PC-9 (cell line): ENCODE results near the gene GPBP1. TPM values are rescaled to one million over a fixed set of nuclear protein-coding genes. Genes with fewer than 3 reads are reported as not detected.

Source experiments
- BruUV-seq: library from RNA; stranded (reverse); fragments of 400-500 nt; replicated peaks from 2 replicates; lab custom pipeline; 2021; lab: Mats Ljungman, UMichigan
- CTCF ChIA-PET: fragments of 300-600 bp; sonication (Branson Sonifier 250); formaldehyde crosslinking; loops from one replicate; lab custom pipeline; 2022; ENCODE audit warnings: antibody characterized with exemption; lab: Charles Lee
- POLR2A ChIA-PET: fragments of 300-600 bp; sonication (Branson Sonifier 250); formaldehyde crosslinking; loops from one replicate; lab custom pipeline; 2022; ENCODE audit warnings: antibody characterized with exemption; ENCODE audit not compliant: unreplicated experiment; lab: Charles Lee
- DNase-seq, 2 experiments: peaks; one replicate each; pipeline versions ENCODE4 v3.0.0 to v3.0.0-alpha.2; 2015 to 2022; ENCODE audit warnings: mixed read lengths in 1 of 2
- H2AFZ ChIP-seq: fragments of 200-600 bp; sonication (generic); 2 replicates; pipeline ENCODE4 v1.8.1; 2017; ENCODE audit warnings: antibody characterized with exemption
- H3F3A ChIP-seq: fragments of 200-600 bp; sonication (generic); 2 replicates; pipeline ENCODE4 v1.8.1; 2017; ENCODE audit warnings: antibody characterized with exemption, mild to moderate bottlenecking, low read depth; ENCODE audit not compliant: insufficient read depth
- H3K27ac ChIP-seq: fragments of 200-600 bp; sonication (generic); 2 replicates; pipeline ENCODE4 v1.6.1; 2016; ENCODE audit warnings: mixed run types
- H3K27me3 ChIP-seq: fragments of 200-600 bp; sonication (generic); 2 replicates; pipeline ENCODE4 v1.6.1; 2016; ENCODE audit warnings: low read depth, mixed run types; ENCODE audit not compliant: insufficient read depth
- H3K36me3 ChIP-seq: fragments of 200-600 bp; sonication (generic); 2 replicates; pipeline ENCODE4 v1.6.1; 2016; ENCODE audit warnings: low read depth, mixed run types
- H3K4me1 ChIP-seq: fragments of 200-600 bp; sonication (generic); replicated peaks from 2 replicates; pipeline ENCODE4 v1.6.1; 2016; ENCODE audit warnings: mixed run types; ENCODE audit not compliant: insufficient read depth
- H3K4me2 ChIP-seq: fragments of 200-600 bp; sonication (generic); 2 replicates; pipeline ENCODE4 v1.6.1; 2017; ENCODE audit warnings: mixed run types
- H3K4me3 ChIP-seq: fragments of 200-600 bp; sonication (generic); 2 replicates; pipeline ENCODE4 v1.6.1; 2016; ENCODE audit warnings: mixed run types
- H3K79me2 ChIP-seq: fragments of 200-600 bp; sonication (generic); 2 replicates; pipeline ENCODE4 v1.6.1; 2017; ENCODE audit warnings: low read depth, mixed run types
- H3K9me2 ChIP-seq: fragments of 200-600 bp; sonication (generic); 2 replicates; pipeline ENCODE4 v1.8.1; 2017; ENCODE audit warnings: mild to moderate bottlenecking; ENCODE audit not compliant: insufficient read depth
- H3K9me3 ChIP-seq: fragments of 200-600 bp; sonication (generic); 2 replicates; pipeline ENCODE4 v1.8.1; 2016; ENCODE audit warnings: low read depth; ENCODE audit not compliant: insufficient read depth
- H4K20me1 ChIP-seq: fragments of 200-600 bp; sonication (generic); 2 replicates; pipeline ENCODE4 v1.8.1; 2017; ENCODE audit not compliant: insufficient read depth
- CTCF ChIP-seq: fragments of 200-600 bp; sonication (generic); conservative IDR thresholded peaks from 2 replicates; pipeline ENCODE4 v1.6.1; 2017; ENCODE audit warnings: mixed run types, antibody characterized with exemption, mild to moderate bottlenecking, moderate library complexity
- EZH2 ChIP-seq: fragments of 200-600 bp; sonication (generic); IDR thresholded peaks from 2 replicates; pipeline ENCODE4 v1.8.0; 2017; ENCODE audit warnings: antibody characterized with exemption, low read depth
- intact Hi-C: fragments of 100-400 bp; cut with micrococcal nuclease; formaldehyde crosslinking; loops from one replicate; pipeline ENCODE4 v1.10.0; 2022; ENCODE audit not compliant: unreplicated experiment
- total RNA-seq: library from RNA; stranded (reverse); gene quantifications from 2 replicates; pipeline ENCODE4 v1.2.3, GENCODE V29; 2021

Gene GPBP1
- total RNA-seq, 1 experiment from 2014 or later, result 75.0 TPM

GRCh38 chr5:57215629-57216195 is 41.9 kb downstream of the GPBP1 start:
- Histone ChIP-seq H3F3A (peaks cover 29% of the 10 kb centered on the region), H3K4me2 (peak overlapping the region; percentile 45; the same call in 1 of the 2 replicates), H3K27me3 (no peaks in the 10 kb centered on the region), H3K36me3 (peaks cover 10% of the 10 kb centered on the region; the same call in 1 of the 2 replicates), H3K27ac (peak overlapping the region; percentile 48), H3K9me3 (no peaks in the 10 kb centered on the region; the same call in 1 of the 2 replicates), H3K4me3 (no peak overlapping the region), H2AFZ (no peak overlapping the region), H3K4me1 (peaks cover 44% of the 10 kb centered on the region), H3K79me2 (peaks cover 96% of the 10 kb centered on the region), H3K9me2 (no peaks in the 10 kb centered on the region), H4K20me1 (peaks cover 19% of the 10 kb centered on the region)
- DNase-seq, result no peak
- TF ChIP-seq EZH2 (no peak), CTCF (no peak)
- ChIA-PET POLR2A (no interaction called here), CTCF (interaction anchor here (0.6 kb wide), 1 partner anchor 524 kb away, joined by 4 read pairs; no protein-coding TSS in a partner anchor)
- intact Hi-C loops, result loop anchor here (2.0 kb wide), 1 partner anchor 43 kb away; no protein-coding TSS in a partner anchor
- BruUV-seq, result no TSS peak

GRCh38 chr5:57216714-57217113 is 42.9 kb downstream of the GPBP1 start:
- peak overlapping the region; percentile 48 for H3K27ac ChIP-seq
- H3K79me2 ChIP-seq, result peaks cover 96% of the 10 kb centered on the region
- intact Hi-C loops, result loop anchor here (2.0 kb wide), 1 partner anchor 44 kb away; no protein-coding TSS in a partner anchor
- H3K4me2 ChIP-seq, result peak overlapping the region; percentile 45; the same call in 1 of the 2 replicates
- ChIA-PET CTCF (no interaction called here), POLR2A (no interaction called here)
- H3K4me3 ChIP-seq, result no peak overlapping the region
- peaks cover 45% of the 10 kb centered on the region for H3K4me1 ChIP-seq
- no peaks in the 10 kb centered on the region; the same call in 1 of the 2 replicates for H3K9me3 ChIP-seq
- TF ChIP-seq CTCF, result no peak
- TF ChIP-seq EZH2, result no peak
- peaks cover 30% of the 10 kb centered on the region for H3F3A ChIP-seq
- no TSS peak for BruUV-seq
- H2AFZ ChIP-seq, result no peak overlapping the region
- H3K27me3 ChIP-seq, result no peaks in the 10 kb centered on the region
- H3K9me2 ChIP-seq, result no peaks in the 10 kb centered on the region
- peak in 1 of 2 experiments; percentile 91 for DNase-seq
- peaks cover 11% of the 10 kb centered on the region; the same call in 1 of the 2 replicates for H3K36me3 ChIP-seq
- H4K20me1 ChIP-seq, result peaks cover 26% of the 10 kb centered on the region

- H3K4me2 ChIP-seq, result no peak overlapping the region
- H4K20me1 ChIP-seq, result peaks cover 35% of the 10 kb centered on the region
- no peaks in the 10 kb centered on the region for H3K9me2 ChIP-seq
- no peak overlapping the region for H3K4me3 ChIP-seq
- H3K9me3 ChIP-seq, result no peaks in the 10 kb centered on the region; the same call in 1 of the 2 replicates
- no peaks in the 10 kb centered on the region for H3K27me3 ChIP-seq
- H3K4me1 ChIP-seq, result peaks cover 45% of the 10 kb centered on the region
- POLR2A ChIA-PET, result no interaction called here
- H2AFZ ChIP-seq, result no peak overlapping the region
- no peak for TF ChIP-seq CTCF
- no peak for TF ChIP-seq EZH2
- CTCF ChIA-PET, result interaction anchor here (0.6 to 0.8 kb wide), 4 partner anchors 27 to 393 kb away, joined by 5 to 15 read pairs (median 6); no protein-coding TSS in a partner anchor
- BruUV-seq, result no TSS peak
- intact Hi-C loops, result no loop called here
- H3K27ac ChIP-seq, result no peak overlapping the region; the same call in 1 of the 2 replicates
- peaks cover 93% of the 10 kb centered on the region for H3K79me2 ChIP-seq
- peaks cover 25% of the 10 kb centered on the region for H3F3A ChIP-seq
- peaks cover 5% of the 10 kb centered on the region; the same call in 1 of the 2 replicates for H3K36me3 ChIP-seq
- DNase-seq, result no peak
These were observed 45.5 kb downstream of the GPBP1 start for GRCh38 chr5:57219386-57219785.
